Measurements from ENCODE around the gene NKIRAS1.
"Not testable (repeated sequence)": the region's sequence is repeated elsewhere in the genome, so short reads cannot be mapped to it uniquely, and the experiment has no call there.

The NKIRAS1 gene

GRCh38 chr3:23913182-23913581, 3.6 kb downstream of the NKIRAS1 start:
- in situ Hi-C loops (cut with HindIII; ENCODE audit: low sequenced_read_pairs) = no loop called here
- TF ChIP-seq CTCF (IDR thresholded peaks at IDR 0.05; ENCODE audit: low read depth, low read length, missing control alignments) = no peak
- no peak overlapping the region for H3K4me3 ChIP-seq (ENCODE audit: low read depth, low read length)
- DNase-seq (ENCODE audit: low read depth) = no peak

- H3K4me3 ChIP-seq (ENCODE audit: low read depth, low read length); in situ Hi-C loops (cut with HindIII; ENCODE audit: low sequenced_read_pairs); DNase-seq (ENCODE audit: low read depth): not testable (repeated sequence)
Observed at GRCh38 chr3:23912335-23912734, 4.5 kb downstream of the NKIRAS1 start.

- no peak for TF ChIP-seq CTCF (IDR thresholded peaks at IDR 0.05; ENCODE audit: low read depth, low read length, missing control alignments)
- in situ Hi-C loops (cut with HindIII; ENCODE audit: low sequenced_read_pairs) = no loop called here
- no peak overlapping the region for H3K4me3 ChIP-seq (ENCODE audit: low read depth, low read length)
Observed at GRCh38 chr3:23911397-23911796, 5.4 kb downstream of the NKIRAS1 start.

GRCh38 chr3:23909341-23909740, 7.4 kb downstream of the NKIRAS1 start:
- DNase-seq (ENCODE audit: low read depth) = no peak
- in situ Hi-C loops (cut with HindIII; ENCODE audit: low sequenced_read_pairs) = no loop called here
- H3K4me3 ChIP-seq (ENCODE audit: low read depth, low read length) = no peak overlapping the region
- TF ChIP-seq CTCF (IDR thresholded peaks at IDR 0.05; ENCODE audit: low read depth, low read length, missing control alignments) = no peak

More at GRCh38 chr3:23911397-23911796, 5.4 kb downstream of the NKIRAS1 start:
- no peak for DNase-seq (ENCODE audit: low read depth)

GRCh38 chr3:23904545-23904944, 12.2 kb downstream of the NKIRAS1 start:
- H3K4me3 ChIP-seq (ENCODE audit: low read depth, low read length) = no peak overlapping the region
- TF ChIP-seq CTCF (IDR thresholded peaks at IDR 0.05; ENCODE audit: low read depth, low read length, missing control alignments) = no peak
- no peak for DNase-seq (ENCODE audit: low read depth)
- in situ Hi-C loops (cut with HindIII; ENCODE audit: low sequenced_read_pairs) = no loop called here

- DNase-seq (ENCODE audit: low read depth) = no peak
- in situ Hi-C loops (cut with HindIII; ENCODE audit: low sequenced_read_pairs) = no loop called here
- H3K4me3 ChIP-seq (ENCODE audit: low read depth, low read length) = no peak overlapping the region
- TF ChIP-seq CTCF (IDR thresholded peaks at IDR 0.05; ENCODE audit: low read depth, low read length, missing control alignments) = no peak
Observed at GRCh38 chr3:23900744-23901143, 16.0 kb downstream of the NKIRAS1 start.

- no peak overlapping the region for H3K4me3 ChIP-seq (ENCODE audit: low read depth, low read length)
- in situ Hi-C loops (cut with HindIII; ENCODE audit: low sequenced_read_pairs) = no loop called here
- no peak for TF ChIP-seq CTCF (IDR thresholded peaks at IDR 0.05; ENCODE audit: low read depth, low read length, missing control alignments)
- DNase-seq (ENCODE audit: low read depth) = no peak
Observed at GRCh38 chr3:23895181-23895580, 21.6 kb downstream of the NKIRAS1 start.

Data from astrocyte of the cerebellum (primary cell).